ENCODE measurements around the gene RGS11. TPM values are rescaled to one million over a fixed set of nuclear protein-coding genes. Genes with fewer than 3 reads are reported as not detected.

Gene RGS11
- total RNA-seq, 1 experiment from 2014 or later = 8.9 TPM

DNA sequence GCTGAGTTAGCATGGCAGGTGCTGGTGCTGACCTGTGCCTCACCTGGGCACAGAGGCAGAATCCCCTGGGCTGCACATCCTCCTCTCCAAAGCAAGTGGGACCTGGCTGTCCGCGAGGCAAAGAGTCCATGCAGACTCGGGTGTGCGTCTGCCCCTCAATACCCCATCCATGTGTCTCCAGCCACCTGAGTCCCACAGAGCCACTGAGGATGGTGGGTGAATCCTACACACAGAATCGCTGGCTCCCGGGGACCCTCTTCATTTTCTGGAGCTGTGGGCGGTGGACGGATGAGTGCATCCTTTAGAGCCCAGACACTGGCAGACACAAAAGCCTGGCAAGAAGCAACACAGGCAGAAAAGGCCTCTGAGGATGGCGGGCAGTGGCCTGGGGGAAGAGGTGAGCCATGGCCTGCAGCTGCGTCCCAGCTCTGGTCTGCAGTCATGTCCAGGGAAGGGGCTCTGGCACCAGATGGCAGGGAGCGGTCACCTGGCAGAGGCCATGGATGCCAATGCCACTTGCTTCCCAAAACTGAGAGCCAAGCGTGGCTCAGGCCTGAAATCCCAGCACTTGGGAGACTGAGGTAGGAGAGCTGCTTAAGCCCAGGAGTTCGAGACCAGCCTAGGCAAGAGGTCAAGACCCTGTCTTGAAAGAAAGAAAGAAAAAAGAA is 46.9 kb upstream of the RGS11 start:
- TF ChIP-seq, protein P1, sequence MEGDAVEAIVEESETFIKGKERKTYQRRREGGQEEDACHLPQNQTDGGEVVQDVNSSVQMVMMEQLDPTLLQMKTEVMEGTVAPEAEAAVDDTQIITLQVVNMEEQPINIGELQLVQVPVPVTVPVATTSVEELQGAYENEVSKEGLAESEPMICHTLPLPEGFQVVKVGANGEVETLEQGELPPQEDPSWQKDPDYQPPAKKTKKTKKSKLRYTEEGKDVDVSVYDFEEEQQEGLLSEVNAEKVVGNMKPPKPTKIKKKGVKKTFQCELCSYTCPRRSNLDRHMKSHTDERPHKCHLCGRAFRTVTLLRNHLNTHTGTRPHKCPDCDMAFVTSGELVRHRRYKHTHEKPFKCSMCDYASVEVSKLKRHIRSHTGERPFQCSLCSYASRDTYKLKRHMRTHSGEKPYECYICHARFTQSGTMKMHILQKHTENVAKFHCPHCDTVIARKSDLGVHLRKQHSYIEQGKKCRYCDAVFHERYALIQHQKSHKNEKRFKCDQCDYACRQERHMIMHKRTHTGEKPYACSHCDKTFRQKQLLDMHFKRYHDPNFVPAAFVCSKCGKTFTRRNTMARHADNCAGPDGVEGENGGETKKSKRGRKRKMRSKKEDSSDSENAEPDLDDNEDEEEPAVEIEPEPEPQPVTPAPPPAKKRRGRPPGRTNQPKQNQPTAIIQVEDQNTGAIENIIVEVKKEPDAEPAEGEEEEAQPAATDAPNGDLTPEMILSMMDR (IDR thresholded peaks at IDR 0.05; ENCODE audit: insufficient read depth in 1 of 2, low read depth in 1 of 2, low read length in 1 of 2, severe bottlenecking in 1 of 2, unreplicated experiment in 1 of 2) = no peak
- peaks cover 20% of the 10 kb centered on the region for H3K36me3 Mint-ChIP-seq (ENCODE audit: insufficient read depth, unreplicated experiment)
- POLR2A ChIA-PET = no interaction called here
- CTCF ChIA-PET = interaction anchor here (1.8 kb wide), 1 partner anchor 30 kb away, joined by 8 read pairs; the partner anchor contains the start of gene AXIN1
- no TSS peak for BruUV-seq (replicated peaks)
- H3K4me3 Mint-ChIP-seq (ENCODE audit: unreplicated experiment) = no peak overlapping the region
- no peak for DNase-seq
- H3K4me1 Mint-ChIP-seq (ENCODE audit: low read depth, unreplicated experiment) = no peaks in the 10 kb centered on the region
- H3K36me3 ChIP-seq (ENCODE audit: control insufficient read depth, insufficient read depth, low read length) = no peaks in the 10 kb centered on the region; the same call in 1 of the 2 replicates
- H3K27ac Mint-ChIP-seq (ENCODE audit: unreplicated experiment) = no peak overlapping the region
- H3K4me3 ChIP-seq (ENCODE audit: low read depth, low read length) = no peak overlapping the region
- no peaks in the 10 kb centered on the region for H3K27me3 Mint-ChIP-seq (ENCODE audit: insufficient read depth, unreplicated experiment)
- H3K9me3 ChIP-seq = no peaks in the 10 kb centered on the region
- intact Hi-C loops (cut with micrococcal nuclease; ENCODE audit: unreplicated experiment) = no loop called here
- H3K4me1 ChIP-seq = no peaks in the 10 kb centered on the region
- H3K9me3 Mint-ChIP-seq (ENCODE audit: unreplicated experiment) = no peaks in the 10 kb centered on the region
- H3K27me3 ChIP-seq (replicated peaks; ENCODE audit: control insufficient read depth, insufficient read depth, low read length) = no peaks in the 10 kb centered on the region

DNA sequence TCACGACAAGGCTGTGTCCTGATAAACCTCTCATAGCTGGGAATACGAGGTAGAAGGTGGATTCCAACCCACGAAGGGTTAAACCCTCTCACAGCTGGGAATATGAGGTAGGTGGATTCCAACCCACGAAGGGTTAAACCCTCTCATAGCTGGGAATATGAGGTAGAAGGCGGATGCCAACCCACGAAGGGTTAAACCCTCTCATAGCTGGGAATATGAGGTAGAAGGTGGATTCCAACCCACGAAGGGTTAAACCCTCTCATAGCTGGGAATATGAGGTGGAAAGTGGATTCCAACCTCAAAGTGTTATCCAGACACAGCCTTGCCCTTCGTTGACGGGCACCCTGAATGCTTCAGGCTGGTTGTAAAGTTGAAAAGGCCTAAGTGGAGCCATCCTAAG is 45.8 kb upstream of the RGS11 start:
- Mint-ChIP-seq H3K4me1 (ENCODE audit: low read depth, unreplicated experiment) (no peaks in the 10 kb centered on the region), H3K36me3 (ENCODE audit: insufficient read depth, unreplicated experiment) (peaks cover 20% of the 10 kb centered on the region), H3K4me3 (ENCODE audit: unreplicated experiment) (no peak overlapping the region), H3K27me3 (ENCODE audit: insufficient read depth, unreplicated experiment) (no peaks in the 10 kb centered on the region), H3K9me3 (ENCODE audit: unreplicated experiment) (no peaks in the 10 kb centered on the region), H3K27ac (ENCODE audit: unreplicated experiment) (no peak overlapping the region)
- H3K4me3 ChIP-seq (ENCODE audit: low read depth, low read length) = no peak overlapping the region
- intact Hi-C loops (cut with micrococcal nuclease; ENCODE audit: unreplicated experiment) = no loop called here
- TF ChIP-seq, protein P1 (IDR thresholded peaks at IDR 0.05; ENCODE audit: insufficient read depth in 1 of 2, low read depth in 1 of 2, low read length in 1 of 2, severe bottlenecking in 1 of 2, unreplicated experiment in 1 of 2) = no peak
- H3K9me3 ChIP-seq = no peaks in the 10 kb centered on the region
- CTCF ChIA-PET = interaction anchor here (1.8 kb wide), 1 partner anchor 31 kb away, joined by 8 read pairs; the partner anchor contains the start of gene AXIN1
- H3K36me3 ChIP-seq (ENCODE audit: control insufficient read depth, insufficient read depth, low read length) = no peaks in the 10 kb centered on the region; the same call in 1 of the 2 replicates
- DNase-seq = no peak
- H3K27me3 ChIP-seq (replicated peaks; ENCODE audit: control insufficient read depth, insufficient read depth, low read length) = no peaks in the 10 kb centered on the region
- BruUV-seq (replicated peaks) = no TSS peak
- POLR2A ChIA-PET = no interaction called here
- no peaks in the 10 kb centered on the region for H3K4me1 ChIP-seq

DNA sequence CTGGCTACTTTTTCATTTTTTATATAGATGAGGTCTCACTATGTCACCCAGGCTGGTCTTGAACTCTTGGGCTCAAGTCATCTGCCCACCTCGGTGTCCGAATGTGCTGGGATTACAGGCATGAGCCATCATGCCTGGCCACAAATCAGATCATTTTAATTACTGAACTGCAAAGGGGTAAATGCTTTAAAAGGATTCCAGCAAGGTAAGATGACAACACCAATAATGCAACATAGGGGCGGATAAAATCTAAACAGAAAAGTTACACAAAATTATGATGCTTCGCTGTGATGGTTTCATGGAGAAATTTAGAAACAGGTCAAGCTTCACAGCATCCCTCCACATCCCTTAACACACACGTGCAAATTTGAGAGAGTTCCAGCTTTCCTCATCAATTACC is 44.5 kb upstream of the RGS11 start:
- no peak overlapping the region for H3K27ac Mint-ChIP-seq (ENCODE audit: unreplicated experiment)
- POLR2A ChIA-PET = no interaction called here

More for the DNA sequence above, 44.5 kb upstream of the RGS11 start:
- no peaks in the 10 kb centered on the region for H3K27me3 Mint-ChIP-seq (ENCODE audit: insufficient read depth, unreplicated experiment)
- no peaks in the 10 kb centered on the region for H3K9me3 ChIP-seq
- no TSS peak for BruUV-seq (replicated peaks)
- intact Hi-C loops (cut with micrococcal nuclease; ENCODE audit: unreplicated experiment) = no loop called here
- no peaks in the 10 kb centered on the region; the same call in 1 of the 2 replicates for H3K36me3 ChIP-seq (ENCODE audit: control insufficient read depth, insufficient read depth, low read length)
- H3K4me3 Mint-ChIP-seq (ENCODE audit: unreplicated experiment) = no peak overlapping the region
- H3K36me3 Mint-ChIP-seq (ENCODE audit: insufficient read depth, unreplicated experiment) = peaks cover 26% of the 10 kb centered on the region
- no peaks in the 10 kb centered on the region for H3K4me1 Mint-ChIP-seq (ENCODE audit: low read depth, unreplicated experiment)
- CTCF ChIA-PET = no interaction called here
- TF ChIP-seq, protein P1 (IDR thresholded peaks at IDR 0.05; ENCODE audit: insufficient read depth in 1 of 2, low read depth in 1 of 2, low read length in 1 of 2, severe bottlenecking in 1 of 2, unreplicated experiment in 1 of 2) = no peak
- no peaks in the 10 kb centered on the region for H3K4me1 ChIP-seq
- no peaks in the 10 kb centered on the region for H3K9me3 Mint-ChIP-seq (ENCODE audit: unreplicated experiment)
- no peaks in the 10 kb centered on the region for H3K27me3 ChIP-seq (replicated peaks; ENCODE audit: control insufficient read depth, insufficient read depth, low read length)
- no peak overlapping the region for H3K4me3 ChIP-seq (ENCODE audit: low read depth, low read length)
- no peak for DNase-seq

All from Caco-2 (cell line).